GM19099 (cell line): Measurements from ENCODE around the gene MGLL.

Experiments used
- POLR2A ChIP-seq: IDR thresholded peaks from 3 replicates; pipeline ENCODE4 v1.6.1; 2011; ENCODE audit warnings: low read depth; ENCODE audit not compliant: insufficient read length; ENCODE audit errors: extremely low read depth

The MGLL gene

GRCh38 chr3:127697551-127698240 is 124.6 kb downstream of the MGLL start:
- no peak for TF ChIP-seq POLR2A

- TF ChIP-seq POLR2A, result no peak
These were observed 127.7 kb downstream of the MGLL start for GRCh38 chr3:127694467-127695215.

- TF ChIP-seq POLR2A, result no peak
These were observed 128.9 kb downstream of the MGLL start for GRCh38 chr3:127693336-127693843.

- no peak for TF ChIP-seq POLR2A
These were observed 129.6 kb downstream of the MGLL start for GRCh38 chr3:127692501-127693335.

- no peak for TF ChIP-seq POLR2A
These were observed 130.3 kb downstream of the MGLL start for GRCh38 chr3:127691974-127692373.

- TF ChIP-seq POLR2A, result no peak
These were observed 130.8 kb downstream of the MGLL start for GRCh38 chr3:127691489-127691888.

- TF ChIP-seq POLR2A, result no peak
These were observed 131.4 kb downstream of the MGLL start for GRCh38 chr3:127690823-127691452.

- TF ChIP-seq POLR2A, result no peak
These were observed 132.2 kb downstream of the MGLL start for GRCh38 chr3:127690106-127690505.

- no peak for TF ChIP-seq POLR2A
These were observed 133.0 kb downstream of the MGLL start for GRCh38 chr3:127689266-127689860.

GRCh38 chr3:127688416-127689265 is 133.7 kb downstream of the MGLL start:
- TF ChIP-seq POLR2A, result no peak

GRCh38 chr3:127688022-127688415 is 134.3 kb downstream of the MGLL start:
- TF ChIP-seq POLR2A, result no peak

- TF ChIP-seq POLR2A, result no peak
These were observed 135.0 kb downstream of the MGLL start for GRCh38 chr3:127687228-127687737.

GRCh38 chr3:127686512-127686894 is 135.8 kb downstream of the MGLL start:
- TF ChIP-seq POLR2A, result no peak

GRCh38 chr3:127685708-127686511 is 136.4 kb downstream of the MGLL start:
- no peak for TF ChIP-seq POLR2A
